Bronchial epithelial cell (primary cell): ENCODE results near the gene SLC16A4. TPM values are rescaled to one million over a fixed set of nuclear protein-coding genes. Genes with fewer than 3 reads are reported as not detected.
"Not testable (repeated sequence)": the region's sequence is repeated elsewhere in the genome, so short reads cannot be mapped to it uniquely, and the experiment has no call there.

Experiments
- DNase-seq: peaks from one replicate; pipeline ENCODE4 v3.0.0-alpha.2; 2010; ENCODE audit warnings: low read depth
- FAIRE-seq: peaks from 2 replicates; lab custom pipeline; 2011; peaks lifted over from hg19 to GRCh38; lab: Jason Lieb, UNC
- H3K27me3 ChIP-seq: 2 replicates; pipeline ENCODE4 v1.5.1; 2011; ENCODE audit warnings: low read length; ENCODE audit not compliant: control insufficient read depth, insufficient read depth
- H3K36me3 ChIP-seq: 2 replicates; pipeline ENCODE4 v1.5.1; 2011; ENCODE audit warnings: low read length; ENCODE audit not compliant: control insufficient read depth, insufficient read depth
- H3K4me3 ChIP-seq: 2 replicates; pipeline ENCODE4 v1.5.1; 2011; ENCODE audit warnings: mild to moderate bottlenecking, low read depth, low read length, control low read depth
- CTCF ChIP-seq: IDR thresholded peaks from 2 replicates; pipeline ENCODE4 v1.5.1; 2011; ENCODE audit warnings: mild to moderate bottlenecking, moderate library complexity, low read length, control low read depth, inconsistent platforms; ENCODE audit not compliant: insufficient read depth, severe bottlenecking
- total RNA-seq: library from RNA; depleted of rRNA; stranded (reverse); fragments of >200 nt; gene quantifications from 2 replicates; pipeline ENCODE4 v1.2.1, GENCODE V29; 2014

The SLC16A4 gene
- total RNA-seq, 1 donor from 2014 or later: 34.2 TPM

DNA sequence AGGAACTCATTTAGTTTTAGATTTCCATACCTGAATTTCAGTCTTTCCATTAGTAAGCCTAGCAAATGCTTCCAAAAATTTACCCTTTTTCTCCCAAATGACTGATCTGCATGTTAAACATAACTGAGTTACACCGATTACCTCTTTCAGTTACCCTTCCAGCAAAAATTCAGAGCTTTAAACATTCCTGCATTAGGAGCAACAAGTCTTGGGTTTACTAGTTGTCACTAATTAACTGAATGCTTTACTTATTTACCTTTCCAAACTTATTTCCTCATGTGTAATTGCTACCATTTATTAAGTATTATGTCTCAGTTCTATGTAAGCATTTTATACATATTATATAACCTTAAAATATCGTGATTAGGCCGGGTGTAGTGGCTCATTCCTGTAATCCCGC, 13.6 kb upstream of the SLC16A4 start:
- FAIRE-seq: no peak
- no peak for DNase-seq
- no peaks in the 10 kb centered on the region for H3K27me3 ChIP-seq
- H3K4me3 ChIP-seq: no peak overlapping the region
- no peak for TF ChIP-seq CTCF
- H3K36me3 ChIP-seq: peaks cover 14% of the 10 kb centered on the region

GRCh38 chr1:110403805-110404204, 13.0 kb upstream of the SLC16A4 start:
- no peak for TF ChIP-seq CTCF
- FAIRE-seq (no peak), DNase-seq (no peak)
- no peak overlapping the region for H3K4me3 ChIP-seq
- H3K36me3 ChIP-seq: peaks cover 14% of the 10 kb centered on the region
- no peaks in the 10 kb centered on the region for H3K27me3 ChIP-seq

DNA sequence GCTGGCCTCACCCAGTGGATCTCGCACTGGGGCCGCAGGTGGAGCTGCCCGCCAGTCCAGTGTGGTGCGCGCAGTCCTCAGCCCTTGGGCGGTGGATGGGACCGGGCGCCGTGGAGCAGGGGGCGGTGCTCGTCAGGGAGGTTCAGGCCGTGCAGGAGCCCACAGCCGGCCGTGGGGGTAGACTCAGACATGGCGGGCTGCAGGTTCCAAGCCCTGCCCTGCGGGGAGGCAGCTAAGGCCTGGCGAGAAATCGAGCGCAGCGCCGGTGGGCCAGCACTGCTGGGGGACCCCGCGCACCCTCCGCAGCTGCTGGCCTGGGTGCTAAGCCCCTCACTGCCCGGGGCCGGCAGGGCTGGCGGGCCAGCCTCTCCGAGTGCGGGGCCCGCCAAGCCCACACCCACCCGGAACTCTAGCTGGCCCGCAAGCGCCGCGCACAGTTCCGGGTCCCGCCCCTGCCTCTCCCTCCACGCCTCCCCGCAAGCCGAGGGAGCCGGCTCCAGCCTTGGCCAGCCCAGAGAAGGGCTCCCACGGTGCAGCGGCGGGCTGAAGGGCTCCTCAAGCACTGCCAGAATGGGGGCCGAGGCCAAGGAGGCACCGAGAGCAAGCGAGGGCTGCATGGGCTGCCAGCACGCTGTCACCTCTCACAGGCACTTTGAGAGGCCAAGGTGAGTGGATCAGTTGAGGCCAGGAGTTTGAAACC, 5.6 kb upstream of the SLC16A4 start:
- not testable (repeated sequence) for FAIRE-seq, H3K36me3 ChIP-seq

DNA sequence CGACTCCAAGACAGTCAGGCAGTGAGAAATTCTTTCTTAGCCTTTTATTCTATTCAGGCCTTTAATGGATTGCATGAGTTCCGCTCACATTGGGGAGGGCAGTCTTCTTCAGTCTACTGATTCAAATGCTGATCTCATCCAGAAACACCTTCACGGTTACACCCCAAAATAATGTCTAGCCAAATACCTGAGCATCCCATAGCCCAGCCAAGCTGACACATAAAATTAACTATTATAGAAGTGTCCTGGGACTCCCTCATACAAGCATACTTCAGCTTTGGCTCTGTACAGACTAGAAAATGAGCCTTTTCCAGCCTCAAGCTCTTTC, 3.6 kb upstream of the SLC16A4 start:
- DNase-seq (no peak), FAIRE-seq (no peak)
- Histone ChIP-seq H3K4me3 (no peak overlapping the region), H3K27me3 (no peaks in the 10 kb centered on the region), H3K36me3 (peaks cover 1% of the 10 kb centered on the region)
- TF ChIP-seq CTCF: no peak

More for the DNA sequence above, 5.6 kb upstream of the SLC16A4 start:
- not testable (repeated sequence) for H3K4me3 ChIP-seq, H3K27me3 ChIP-seq, DNase-seq

DNA sequence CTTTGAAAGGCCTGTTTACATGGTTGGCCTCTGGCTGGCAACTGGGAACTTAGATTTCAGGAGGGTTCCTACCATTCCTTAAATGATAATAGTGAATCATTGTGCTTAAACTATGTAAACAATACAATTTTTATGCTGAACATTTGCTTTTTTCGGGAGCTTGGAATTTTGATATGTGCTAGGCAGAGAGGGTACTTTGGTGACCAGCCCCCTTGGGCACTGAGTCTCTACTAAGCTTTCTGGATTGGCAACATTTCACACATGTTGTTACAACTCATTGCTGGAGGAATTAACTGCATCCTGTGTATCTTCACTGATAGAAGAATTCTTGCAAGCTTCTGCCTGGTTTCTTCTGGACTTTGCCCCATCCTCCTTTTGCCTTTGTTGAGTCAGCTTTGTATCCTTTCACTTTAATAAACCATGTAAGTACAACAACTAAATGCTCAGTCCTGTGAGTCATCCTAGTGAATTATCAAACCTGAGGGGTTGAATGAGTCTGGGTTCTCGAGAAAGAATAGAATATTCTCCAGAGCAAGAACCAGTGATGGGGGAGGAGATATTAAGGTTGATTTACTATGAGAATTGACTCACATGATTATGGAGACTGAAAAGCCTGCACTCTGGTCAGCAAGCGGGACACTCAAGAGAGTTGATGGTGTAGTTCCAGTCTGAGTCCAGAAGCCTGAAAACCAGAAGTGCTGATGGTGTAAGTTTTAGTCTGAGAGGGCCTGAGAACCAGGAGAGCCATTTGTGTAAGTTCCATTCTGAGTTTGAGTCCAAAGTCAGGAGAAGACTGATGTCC, 3.1 kb upstream of the SLC16A4 start:
- DNase-seq (peak; percentile 84), FAIRE-seq (no peak)

More for the DNA sequence above, 3.1 kb upstream of the SLC16A4 start:
- Histone ChIP-seq H3K4me3 (no peak overlapping the region), H3K27me3 (no peaks in the 10 kb centered on the region), H3K36me3 (peaks cover 1% of the 10 kb centered on the region)
- no peak for TF ChIP-seq CTCF
